GM12864 (cell line): ENCODE measurements around the gene SH3BP5L.

ENCODE experiments used
- DNase-seq: peaks from one replicate; pipeline ENCODE4 v3.0.0-alpha.2; 2011; ENCODE audit warnings: low read depth
- H3K4me3 ChIP-seq: 2 replicates; pipeline ENCODE4 v1.5.1; 2011; ENCODE audit warnings: mild to moderate bottlenecking, low read depth, low read length, control low read depth
- TF ChIP-seq, protein P1 (sequence below): IDR thresholded peaks from 2 replicates; pipeline ENCODE4 v1.5.1; 2011; ENCODE audit warnings: low read depth, mild to moderate bottlenecking, moderate library complexity, low read length, control low read depth, inconsistent platforms; ENCODE audit errors: missing control alignments

The SH3BP5L gene

GRCh38 chr1:248857201-248857600 is 31.5 kb upstream of the SH3BP5L start:
- no peak for DNase-seq
- peak overlapping the region; percentile 90 for H3K4me3 ChIP-seq
- TF ChIP-seq, protein P1, sequence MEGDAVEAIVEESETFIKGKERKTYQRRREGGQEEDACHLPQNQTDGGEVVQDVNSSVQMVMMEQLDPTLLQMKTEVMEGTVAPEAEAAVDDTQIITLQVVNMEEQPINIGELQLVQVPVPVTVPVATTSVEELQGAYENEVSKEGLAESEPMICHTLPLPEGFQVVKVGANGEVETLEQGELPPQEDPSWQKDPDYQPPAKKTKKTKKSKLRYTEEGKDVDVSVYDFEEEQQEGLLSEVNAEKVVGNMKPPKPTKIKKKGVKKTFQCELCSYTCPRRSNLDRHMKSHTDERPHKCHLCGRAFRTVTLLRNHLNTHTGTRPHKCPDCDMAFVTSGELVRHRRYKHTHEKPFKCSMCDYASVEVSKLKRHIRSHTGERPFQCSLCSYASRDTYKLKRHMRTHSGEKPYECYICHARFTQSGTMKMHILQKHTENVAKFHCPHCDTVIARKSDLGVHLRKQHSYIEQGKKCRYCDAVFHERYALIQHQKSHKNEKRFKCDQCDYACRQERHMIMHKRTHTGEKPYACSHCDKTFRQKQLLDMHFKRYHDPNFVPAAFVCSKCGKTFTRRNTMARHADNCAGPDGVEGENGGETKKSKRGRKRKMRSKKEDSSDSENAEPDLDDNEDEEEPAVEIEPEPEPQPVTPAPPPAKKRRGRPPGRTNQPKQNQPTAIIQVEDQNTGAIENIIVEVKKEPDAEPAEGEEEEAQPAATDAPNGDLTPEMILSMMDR, result no peak

- no peak overlapping the region for H3K4me3 ChIP-seq
Measured at GRCh38 chr1:248856176-248856575, 30.5 kb upstream of the SH3BP5L start.

GRCh38 chr1:248855580-248855979 is 29.9 kb upstream of the SH3BP5L start:
- no peak overlapping the region for H3K4me3 ChIP-seq
- TF ChIP-seq, protein P1, result no peak
- DNase-seq, result no peak

More at GRCh38 chr1:248856176-248856575, 30.5 kb upstream of the SH3BP5L start:
- no peak for DNase-seq
- TF ChIP-seq, protein P1, result no peak

DNA sequence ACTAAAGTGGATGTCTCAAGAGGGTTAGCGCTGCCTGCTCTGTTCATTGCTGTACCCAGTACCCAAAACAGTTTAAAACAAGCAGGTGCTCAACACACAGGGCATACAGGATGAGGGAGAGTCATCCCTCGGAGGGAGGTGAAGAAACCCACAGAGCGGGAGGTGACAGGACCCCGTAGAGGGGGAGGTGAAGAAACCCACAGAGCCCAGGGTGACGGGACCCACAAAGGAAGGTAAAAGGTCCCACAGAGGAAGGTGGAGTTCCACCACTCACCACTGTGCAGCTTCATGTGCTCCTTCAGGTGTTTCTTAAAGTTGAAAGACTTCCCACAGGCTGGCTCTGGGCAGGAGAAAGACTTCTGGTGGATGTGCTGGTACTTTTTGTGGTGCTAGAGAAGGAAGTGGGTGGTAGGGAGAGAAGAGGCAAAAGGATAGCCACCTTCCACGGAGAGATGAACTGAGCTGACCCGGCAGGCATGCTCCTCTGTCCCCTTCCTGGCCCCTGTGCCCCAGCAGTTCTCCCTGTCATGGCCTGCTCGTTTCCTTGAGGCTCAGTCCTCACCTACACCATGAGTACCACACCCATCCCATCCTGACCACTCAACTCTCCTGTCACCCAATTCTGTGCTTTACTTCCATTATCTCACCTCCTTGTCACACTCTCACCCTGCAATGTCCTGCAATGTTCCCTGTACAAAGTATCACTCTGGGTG is 28.1 kb upstream of the SH3BP5L start:
- TF ChIP-seq, protein P1, result peak; percentile 14
- no peak overlapping the region for H3K4me3 ChIP-seq
- no peak for DNase-seq

DNA sequence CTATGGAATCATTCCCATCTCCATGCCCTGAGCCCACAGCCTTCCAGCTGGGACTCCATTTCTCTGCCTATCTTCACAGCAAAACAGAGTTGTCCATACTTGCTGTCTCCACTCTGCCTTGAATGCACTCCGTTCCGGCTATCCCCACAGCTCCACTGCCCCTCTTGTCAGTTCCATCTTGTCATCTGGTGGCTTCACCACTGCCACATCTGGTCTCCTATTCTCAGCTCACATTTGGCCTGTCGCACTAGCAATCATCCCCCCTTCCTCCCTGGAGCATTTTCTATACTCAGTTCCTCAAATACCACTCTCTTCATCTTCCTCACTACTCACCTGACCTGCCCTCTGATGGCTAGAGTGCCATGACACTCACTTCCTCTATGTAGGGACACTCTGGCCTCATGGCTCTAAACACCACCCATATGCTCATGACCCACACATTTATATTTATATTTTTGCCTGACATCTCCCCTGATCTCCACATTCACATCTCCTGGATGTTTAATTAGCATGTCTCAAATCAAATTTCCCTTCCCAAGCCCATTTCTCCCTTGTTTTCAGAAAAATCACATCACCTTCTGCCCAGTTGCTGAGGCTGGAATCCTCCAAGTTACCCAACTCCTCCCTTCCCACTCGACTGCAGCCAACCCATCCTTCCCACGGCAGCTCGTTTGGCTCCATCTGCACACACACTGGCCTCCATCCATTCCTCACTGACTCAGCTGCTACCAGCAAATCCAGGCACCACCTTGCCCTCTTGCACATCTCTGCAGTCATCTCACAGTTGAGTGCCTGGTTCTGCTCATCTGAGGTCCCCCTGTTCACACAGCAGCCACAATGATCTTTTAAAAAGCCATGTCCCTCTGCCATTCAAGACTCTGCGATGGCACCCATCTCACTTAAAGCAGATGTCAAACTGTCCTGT is 27.0 kb upstream of the SH3BP5L start:
- no peak overlapping the region for H3K4me3 ChIP-seq
- DNase-seq, result no peak
- TF ChIP-seq, protein P1, result no peak

- H3K4me3 ChIP-seq, result no peak overlapping the region
- TF ChIP-seq, protein P1, result no peak
- no peak for DNase-seq
Measured at GRCh38 chr1:248851390-248851789, 25.7 kb upstream of the SH3BP5L start.
